OCI-LY7 (cell line): ENCODE data around the gene TP63. TPM values are rescaled to one million over a fixed set of nuclear protein-coding genes. Genes with fewer than 3 reads are reported as not detected.
A peak's percentile ranks its signal among the peaks of the same experiment; 100 is the strongest.

Experiments used
- BruUV-seq: library from RNA; stranded (reverse); fragments of 400-500 nt; replicated peaks from 2 replicates; lab custom pipeline; 2021; lab: Mats Ljungman, UMichigan
- CTCF ChIA-PET: fragments of 300-600 bp; sonication (Branson Sonifier 250); formaldehyde crosslinking; loops from one replicate; lab custom pipeline; 2022; ENCODE audit warnings: antibody characterized with exemption; ENCODE audit not compliant: unreplicated experiment; lab: Charles Lee
- POLR2A ChIA-PET: fragments of 300-600 bp; sonication (Branson Sonifier 250); formaldehyde crosslinking; loops from one replicate; lab custom pipeline; 2022; ENCODE audit warnings: antibody characterized with exemption; lab: Charles Lee
- DNase-seq: peaks from one replicate; pipeline ENCODE4 v3.0.0-alpha.2; 2015; ENCODE audit warnings: low spot score
- H2AFZ ChIP-seq: fragments of 200-600 bp; sonication (generic), shearing (Covaris generic); 2 replicates; pipeline ENCODE4 v1.6.1; 2014; ENCODE audit warnings: mild to moderate bottlenecking, antibody characterized with exemption, low read length, moderate library complexity
- H3K27ac ChIP-seq: fragments of 200-600 bp; sonication (generic); 2 replicates; pipeline ENCODE4 v1.5.1; 2014; ENCODE audit warnings: mixed run types, low read depth, mild to moderate bottlenecking, moderate library complexity, low read length, inconsistent platforms; ENCODE audit not compliant: poor library complexity, severe bottlenecking
- H3K36me3 ChIP-seq: fragments of 200-600 bp; sonication (generic); 2 replicates; pipeline ENCODE4 v1.6.1; 2014; ENCODE audit warnings: mild to moderate bottlenecking, antibody characterized with exemption, low read length, moderate library complexity, mixed read lengths; ENCODE audit not compliant: insufficient read depth
- H3K4me1 ChIP-seq: fragments of 200-600 bp; sonication (generic); 2 replicates; pipeline ENCODE4 v1.5.1; 2014; ENCODE audit warnings: mild to moderate bottlenecking, low read length; ENCODE audit not compliant: insufficient read depth, poor library complexity, severe bottlenecking
- H3K4me2 ChIP-seq: fragments of 200-600 bp; sonication (generic); 2 replicates; pipeline ENCODE4 v1.6.1; 2014; ENCODE audit warnings: mild to moderate bottlenecking, low read length
- H3K4me3 ChIP-seq: fragments of 200-600 bp; sonication (generic); 2 replicates; pipeline ENCODE4 v1.5.1; 2014; ENCODE audit warnings: mild to moderate bottlenecking, low read depth, low read length; ENCODE audit not compliant: poor library complexity, severe bottlenecking
- H3K79me2 ChIP-seq: fragments of 200-600 bp; sonication (generic); 2 replicates; pipeline ENCODE4 v1.6.1; 2016; ENCODE audit warnings: low read depth, mild to moderate bottlenecking, low read length, moderate library complexity, mixed read lengths; ENCODE audit not compliant: insufficient read depth
- H3K9me2 ChIP-seq: fragments of 200-600 bp; sonication (generic); 2 replicates; pipeline ENCODE4 v1.6.1; 2016; ENCODE audit warnings: mild to moderate bottlenecking, low read length, mixed read lengths; ENCODE audit not compliant: insufficient read depth
- H3K9me3 ChIP-seq: fragments of 200-600 bp; sonication (generic); 2 replicates; pipeline ENCODE4 v1.6.1; 2014; ENCODE audit warnings: mild to moderate bottlenecking, mixed run types, low read length, mixed read lengths
- H4K20me1 ChIP-seq: fragments of 200-600 bp; sonication (generic); 2 replicates; pipeline ENCODE4 v1.6.1; 2014; ENCODE audit warnings: mild to moderate bottlenecking, antibody characterized with exemption, low read length, moderate library complexity, mixed read lengths; ENCODE audit not compliant: insufficient read depth
- EZH2phosphoT487 ChIP-seq: fragments of 200-600 bp; sonication (generic); IDR thresholded peaks from 2 replicates; pipeline ENCODE4 v1.6.1; 2018; ENCODE audit warnings: low read depth, borderline replicate concordance, mild to moderate bottlenecking, mixed run types, antibody characterized with exemption, low read length, moderate library complexity, mixed read lengths
- intact Hi-C: fragments of 100-400 bp; cut with micrococcal nuclease; formaldehyde crosslinking; loops from one replicate; pipeline ENCODE4 v1.10.0; 2022; ENCODE audit not compliant: unreplicated experiment
- total RNA-seq, 2 experiments: library from RNA; depleted of rRNA in 1 of 2; stranded (reverse); fragments of >200 nt in 1 of 2; shearing (Covaris generic) in 1 of 2; gene quantifications; 2 replicates each; pipeline ENCODE4 v1.2.3, GENCODE V29; 2014 to 2022
- TF ChIP-seq, protein P1 (sequence below): fragments of 200-600 bp; sonication (generic); conservative IDR thresholded peaks from 2 replicates; pipeline ENCODE4 v1.5.1; 2014; ENCODE audit warnings: mild to moderate bottlenecking, antibody characterized with exemption, low read length, moderate library complexity, mixed read lengths

Gene TP63
- total RNA-seq, 2 experiments from 2014 or later: 0.16 to 1.1 TPM

DNA sequence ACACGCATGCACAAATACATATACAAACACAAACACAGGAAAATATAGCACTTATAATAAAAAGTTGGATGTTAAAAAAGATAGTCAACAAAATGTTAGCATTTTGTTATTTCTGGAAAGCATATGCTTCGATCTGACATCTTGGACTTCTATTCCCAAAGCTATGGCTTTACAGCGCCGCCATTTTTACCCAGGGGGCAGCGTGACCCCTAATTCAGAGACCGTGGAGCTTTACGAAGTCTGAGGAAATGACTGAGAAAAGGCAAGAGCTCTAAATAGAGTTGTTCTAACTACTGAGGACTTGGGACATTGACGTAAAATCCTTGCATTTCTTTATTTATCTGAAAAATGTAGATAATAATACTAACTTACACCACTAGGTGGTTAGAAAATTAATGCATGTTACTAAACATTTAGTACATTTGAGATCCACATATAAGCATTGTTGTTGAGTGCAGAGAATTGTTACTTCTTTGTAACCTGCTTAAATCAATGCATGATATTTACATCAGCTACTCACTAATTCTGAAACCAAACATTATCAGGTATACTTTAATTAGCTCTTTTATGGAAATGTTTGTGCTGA, 155.4 kb downstream of the TP63 start:
- Histone ChIP-seq H3K79me2 (no peaks in the 10 kb centered on the region), H3K36me3 (no peaks in the 10 kb centered on the region), H3K27ac (no peak overlapping the region), H3K4me2 (no peak overlapping the region), H3K9me3 (no peaks in the 10 kb centered on the region), H4K20me1 (no peaks in the 10 kb centered on the region), H2AFZ (no peak overlapping the region), H3K4me1 (no peaks in the 10 kb centered on the region), H3K4me3 (no peak overlapping the region), H3K9me2 (no peaks in the 10 kb centered on the region)
- ChIA-PET POLR2A (interaction anchor here (0.6 kb wide), 1 partner anchor 562 kb away, joined by 3 read pairs; no protein-coding TSS in a partner anchor), CTCF (no interaction called here)
- TF ChIP-seq, protein P1, sequence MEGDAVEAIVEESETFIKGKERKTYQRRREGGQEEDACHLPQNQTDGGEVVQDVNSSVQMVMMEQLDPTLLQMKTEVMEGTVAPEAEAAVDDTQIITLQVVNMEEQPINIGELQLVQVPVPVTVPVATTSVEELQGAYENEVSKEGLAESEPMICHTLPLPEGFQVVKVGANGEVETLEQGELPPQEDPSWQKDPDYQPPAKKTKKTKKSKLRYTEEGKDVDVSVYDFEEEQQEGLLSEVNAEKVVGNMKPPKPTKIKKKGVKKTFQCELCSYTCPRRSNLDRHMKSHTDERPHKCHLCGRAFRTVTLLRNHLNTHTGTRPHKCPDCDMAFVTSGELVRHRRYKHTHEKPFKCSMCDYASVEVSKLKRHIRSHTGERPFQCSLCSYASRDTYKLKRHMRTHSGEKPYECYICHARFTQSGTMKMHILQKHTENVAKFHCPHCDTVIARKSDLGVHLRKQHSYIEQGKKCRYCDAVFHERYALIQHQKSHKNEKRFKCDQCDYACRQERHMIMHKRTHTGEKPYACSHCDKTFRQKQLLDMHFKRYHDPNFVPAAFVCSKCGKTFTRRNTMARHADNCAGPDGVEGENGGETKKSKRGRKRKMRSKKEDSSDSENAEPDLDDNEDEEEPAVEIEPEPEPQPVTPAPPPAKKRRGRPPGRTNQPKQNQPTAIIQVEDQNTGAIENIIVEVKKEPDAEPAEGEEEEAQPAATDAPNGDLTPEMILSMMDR: peak; percentile 59; the same call in 1 of the 2 replicates
- no peak for TF ChIP-seq EZH2phosphoT487
- DNase-seq: no peak
- intact Hi-C loops: no loop called here
- no TSS peak for BruUV-seq

DNA sequence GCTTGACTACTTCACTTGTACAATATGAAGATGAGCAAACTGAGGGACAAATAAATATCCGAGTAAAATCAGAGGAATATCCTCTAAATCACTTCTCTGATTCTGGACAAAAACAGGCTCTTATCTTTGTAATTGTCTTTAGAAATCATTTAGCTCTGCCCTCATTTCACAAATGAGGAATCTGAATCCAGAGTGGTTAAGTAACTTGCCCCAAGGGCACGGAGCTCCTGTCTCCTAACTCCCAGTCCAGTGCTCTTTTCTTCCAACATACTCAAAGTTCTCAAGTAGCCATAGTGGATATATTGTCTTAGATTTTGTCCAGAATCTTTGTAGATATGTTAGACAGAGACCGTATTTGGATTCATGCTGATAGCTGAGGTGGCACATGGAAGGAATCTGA, 156.0 kb downstream of the TP63 start:
- Histone ChIP-seq H3K27ac (no peak overlapping the region), H3K4me1 (no peaks in the 10 kb centered on the region), H4K20me1 (no peaks in the 10 kb centered on the region), H3K79me2 (no peaks in the 10 kb centered on the region), H3K36me3 (no peaks in the 10 kb centered on the region), H3K9me2 (no peaks in the 10 kb centered on the region), H3K9me3 (no peaks in the 10 kb centered on the region), H3K4me2 (no peak overlapping the region), H2AFZ (no peak overlapping the region), H3K4me3 (no peak overlapping the region)
- intact Hi-C loops: no loop called here
- POLR2A ChIA-PET: interaction anchor here (0.6 kb wide), 1 partner anchor 563 kb away, joined by 3 read pairs; no protein-coding TSS in a partner anchor
- no TSS peak for BruUV-seq
- no peak for DNase-seq
- CTCF ChIA-PET: no interaction called here
- TF ChIP-seq EZH2phosphoT487: no peak
- TF ChIP-seq, protein P1: no peak

DNA sequence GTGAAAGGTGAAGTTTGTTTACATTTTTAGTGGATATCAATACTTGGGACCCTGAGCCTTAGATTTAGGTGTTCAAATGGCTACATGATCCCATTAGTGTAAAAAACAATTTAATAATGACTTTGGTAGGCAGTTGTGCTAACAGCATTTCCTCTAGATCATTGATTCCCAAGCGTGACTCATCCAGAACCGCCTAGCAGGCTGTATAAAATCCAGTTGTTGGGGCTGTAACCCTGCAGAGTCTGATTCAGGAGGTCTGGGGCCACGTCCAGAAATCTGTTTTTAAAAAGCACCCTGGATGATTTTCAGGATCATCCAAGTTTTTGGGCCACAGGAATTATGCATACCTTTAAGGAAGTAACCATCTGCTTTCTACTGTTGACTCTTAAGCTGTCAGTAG, 156.4 kb downstream of the TP63 start:
- DNase-seq: no peak
- H3K79me2 ChIP-seq: no peaks in the 10 kb centered on the region
- no peaks in the 10 kb centered on the region for H4K20me1 ChIP-seq
- H3K4me3 ChIP-seq: no peak overlapping the region
- no peak for TF ChIP-seq EZH2phosphoT487
- TF ChIP-seq, protein P1: no peak
- no peaks in the 10 kb centered on the region for H3K4me1 ChIP-seq
- POLR2A ChIA-PET: no interaction called here
- no peak overlapping the region for H3K4me2 ChIP-seq
- no TSS peak for BruUV-seq
- no peaks in the 10 kb centered on the region for H3K36me3 ChIP-seq
- CTCF ChIA-PET: no interaction called here
- H3K9me3 ChIP-seq: no peaks in the 10 kb centered on the region
- no peak overlapping the region for H3K27ac ChIP-seq
- no peaks in the 10 kb centered on the region for H3K9me2 ChIP-seq
- H2AFZ ChIP-seq: no peak overlapping the region
- intact Hi-C loops: no loop called here
